SU-DHL-6 (cell line): Measurements from ENCODE around the gene OSBPL9.

Experiments
- EZH2phosphoT487 ChIP-seq: fragments of 200-600 bp; sonication (generic), shearing (Covaris generic); conservative IDR thresholded peaks from 2 replicates; pipeline ENCODE4 v1.6.1; 2018; ENCODE audit warnings: mild to moderate bottlenecking, antibody characterized with exemption, low read length, moderate library complexity, mixed read lengths
- TF ChIP-seq, protein P1 (sequence below): fragments of 200-600 bp; sonication (generic); IDR thresholded peaks from one replicate; pipeline ENCODE4 v1.5.1; 2017; ENCODE audit warnings: antibody characterized with exemption, mild to moderate bottlenecking, low read length, moderate library complexity; ENCODE audit not compliant: insufficient read depth, poor library complexity, severe bottlenecking

- TF ChIP-seq, protein P1, sequence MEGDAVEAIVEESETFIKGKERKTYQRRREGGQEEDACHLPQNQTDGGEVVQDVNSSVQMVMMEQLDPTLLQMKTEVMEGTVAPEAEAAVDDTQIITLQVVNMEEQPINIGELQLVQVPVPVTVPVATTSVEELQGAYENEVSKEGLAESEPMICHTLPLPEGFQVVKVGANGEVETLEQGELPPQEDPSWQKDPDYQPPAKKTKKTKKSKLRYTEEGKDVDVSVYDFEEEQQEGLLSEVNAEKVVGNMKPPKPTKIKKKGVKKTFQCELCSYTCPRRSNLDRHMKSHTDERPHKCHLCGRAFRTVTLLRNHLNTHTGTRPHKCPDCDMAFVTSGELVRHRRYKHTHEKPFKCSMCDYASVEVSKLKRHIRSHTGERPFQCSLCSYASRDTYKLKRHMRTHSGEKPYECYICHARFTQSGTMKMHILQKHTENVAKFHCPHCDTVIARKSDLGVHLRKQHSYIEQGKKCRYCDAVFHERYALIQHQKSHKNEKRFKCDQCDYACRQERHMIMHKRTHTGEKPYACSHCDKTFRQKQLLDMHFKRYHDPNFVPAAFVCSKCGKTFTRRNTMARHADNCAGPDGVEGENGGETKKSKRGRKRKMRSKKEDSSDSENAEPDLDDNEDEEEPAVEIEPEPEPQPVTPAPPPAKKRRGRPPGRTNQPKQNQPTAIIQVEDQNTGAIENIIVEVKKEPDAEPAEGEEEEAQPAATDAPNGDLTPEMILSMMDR = no peak
- no peak for TF ChIP-seq EZH2phosphoT487
Measured at GRCh38 chr1:51756290-51756689, 139.4 kb downstream of the OSBPL9 start.
